Lower leg skin (tissue), 4 donors: Measurements from ENCODE around the gene CCL22. TPM values are rescaled to one million over a fixed set of nuclear protein-coding genes. Genes with fewer than 3 reads are reported as not detected.

Experiments used
- DNase-seq, 2 donors: peaks; one replicate each; pipeline ENCODE4 v3.0.0-alpha.2; 2019; ENCODE audit warnings: low spot score in 2 of 2
- H3K4me3 ChIP-seq: fragments of 200-600 bp; sonication (generic); 2 replicates; pipeline ENCODE4 v1.5.1; 2017; ENCODE audit warnings: mild to moderate bottlenecking, low read depth; ENCODE audit not compliant: poor library complexity, severe bottlenecking
- CTCF ChIP-seq, 3 donors: fragments of 450-650 bp; IDR thresholded peaks; one replicate each; pipeline ENCODE4 v1.5.1; 2016; ENCODE audit warnings: antibody characterized with exemption in 3 of 3, mild to moderate bottlenecking in 3 of 3, moderate library complexity in 2 of 3
- POLR2A ChIP-seq, 2 donors: fragments of 450-650 bp; IDR thresholded peaks; one replicate each; pipeline ENCODE4 v1.6.1; 2016 to 2017; ENCODE audit warnings: antibody characterized with exemption in 2 of 2, mild to moderate bottlenecking in 1 of 2, moderate library complexity in 1 of 2
- WGBS, 2 donors: methylation state at CpG; one replicate each; pipeline ENCODE4 v1.1.5; 2018; 5-methylcytosine and 5-hydroxymethylcytosine counted together
- intact Hi-C: fragments of 100-400 bp; cut with DNase I; formaldehyde crosslinking; loops from one replicate; pipeline ENCODE4 v1.15.0; 2023; ENCODE audit warnings: low total_unique reads
- total RNA-seq, 4 donors: library from RNA; depleted of rRNA; stranded (reverse); fragments of >200 nt; gene quantifications; one replicate each; pipeline ENCODE4 v1.1.0, GENCODE V29; 2016

The CCL22 gene
- total RNA-seq, 4 donors from 2014 or later: 0.99 to 10.1 (median 2.0) TPM

- intact Hi-C loops: no loop called here
- 72 to 86% methylated on average over 6 of the region's 6 CpGs for WGBS, 2 donors
- no peak overlapping the region for H3K4me3 ChIP-seq
- TF ChIP-seq CTCF (IDR thresholded peaks at IDR 0.05) (no peak), POLR2A (IDR thresholded peaks at IDR 0.05) (no peak)
- DNase-seq: no peak
Measured at GRCh38 chr16:57366544-57367040, 8.0 kb downstream of the CCL22 start.

DNA sequence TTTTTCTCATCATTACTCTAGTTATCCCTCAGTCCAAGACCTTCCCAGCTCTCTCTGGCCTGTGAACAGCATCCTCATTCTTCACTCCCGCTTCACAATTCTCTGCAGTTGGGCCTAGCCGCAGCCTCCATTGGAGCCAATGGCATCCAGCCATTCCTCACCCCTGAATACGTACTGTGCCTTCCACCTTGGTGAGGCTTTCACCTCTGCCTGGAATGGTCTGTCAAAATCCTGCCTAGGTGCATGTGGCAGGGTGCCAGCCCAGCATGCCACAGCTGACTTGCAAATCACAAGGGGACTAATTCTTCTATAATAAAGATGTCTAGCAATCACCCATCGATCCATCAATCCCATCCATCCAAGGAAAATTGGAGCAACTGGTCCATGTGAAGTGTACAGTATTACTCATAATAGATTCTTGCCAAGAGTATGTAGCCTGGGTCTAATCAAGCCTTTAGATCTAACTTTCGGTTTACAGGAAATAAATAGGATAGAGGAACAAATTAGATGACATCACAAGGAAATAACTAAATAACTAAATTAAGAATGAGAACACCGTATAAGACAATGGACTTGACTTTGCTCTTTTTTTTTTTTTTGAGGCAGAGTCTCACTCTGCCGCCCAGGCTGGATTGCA lies 8.7 kb downstream of the CCL22 start:
- no peak overlapping the region for H3K4me3 ChIP-seq
- TF ChIP-seq POLR2A (IDR thresholded peaks at IDR 0.05) (no peak), CTCF (IDR thresholded peaks at IDR 0.05) (no peak)
- 31 to 40% methylated on average over 7 of the region's 7 CpGs for WGBS, 2 donors
- DNase-seq: no peak
- intact Hi-C loops: no loop called here

DNA sequence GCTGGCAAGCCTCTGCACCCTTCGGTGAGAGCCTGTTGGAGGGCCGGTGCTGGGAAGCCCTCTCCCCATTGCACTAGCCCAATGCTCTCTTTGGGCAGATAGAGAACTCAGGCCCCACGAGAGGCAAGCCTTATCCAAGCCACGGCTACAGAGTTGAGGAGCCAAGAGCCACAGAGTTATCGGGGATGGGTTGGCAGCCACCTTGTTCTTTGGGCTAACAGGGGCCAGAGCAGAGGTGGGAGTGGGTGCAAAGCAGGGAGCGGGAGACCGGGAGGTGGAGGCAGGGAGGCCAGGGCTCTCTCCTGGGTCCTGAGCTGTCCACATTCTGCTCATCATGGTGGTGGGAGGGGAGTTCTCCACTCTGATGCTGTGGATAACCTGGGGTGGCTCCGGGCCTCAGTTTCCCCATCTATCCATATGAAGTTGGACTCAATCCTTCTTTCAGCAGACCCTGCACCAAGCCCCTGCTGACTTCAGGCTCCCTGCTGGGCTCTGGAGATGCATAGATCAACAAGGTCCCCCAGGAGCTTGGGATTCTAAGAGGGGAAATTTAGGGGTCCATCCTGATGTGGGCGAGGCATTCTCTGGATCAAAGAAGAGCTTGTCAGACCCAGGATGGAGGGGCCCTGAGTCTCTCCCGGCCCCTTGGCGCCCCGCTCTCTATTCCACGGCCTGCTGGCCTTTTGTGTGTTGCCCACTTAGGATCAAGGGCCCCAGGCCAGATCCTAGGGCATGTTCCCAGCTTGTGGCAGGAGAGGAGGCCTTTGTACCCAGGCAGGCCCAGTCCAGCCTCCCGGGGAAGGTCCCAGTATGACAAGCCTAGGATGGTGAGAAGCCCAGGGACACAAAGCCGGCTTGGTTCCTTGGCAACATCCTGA lies 13.2 kb downstream of the CCL22 start:
- no peak for TF ChIP-seq CTCF (IDR thresholded peaks at IDR 0.05)
- no peak for TF ChIP-seq POLR2A (IDR thresholded peaks at IDR 0.05)
- H3K4me3 ChIP-seq: no peak overlapping the region
- WGBS, 2 donors: 72 to 79% methylated on average over 13 to 14 of the region's 15 CpGs
- intact Hi-C loops: no loop called here
- no peak for DNase-seq

DNA sequence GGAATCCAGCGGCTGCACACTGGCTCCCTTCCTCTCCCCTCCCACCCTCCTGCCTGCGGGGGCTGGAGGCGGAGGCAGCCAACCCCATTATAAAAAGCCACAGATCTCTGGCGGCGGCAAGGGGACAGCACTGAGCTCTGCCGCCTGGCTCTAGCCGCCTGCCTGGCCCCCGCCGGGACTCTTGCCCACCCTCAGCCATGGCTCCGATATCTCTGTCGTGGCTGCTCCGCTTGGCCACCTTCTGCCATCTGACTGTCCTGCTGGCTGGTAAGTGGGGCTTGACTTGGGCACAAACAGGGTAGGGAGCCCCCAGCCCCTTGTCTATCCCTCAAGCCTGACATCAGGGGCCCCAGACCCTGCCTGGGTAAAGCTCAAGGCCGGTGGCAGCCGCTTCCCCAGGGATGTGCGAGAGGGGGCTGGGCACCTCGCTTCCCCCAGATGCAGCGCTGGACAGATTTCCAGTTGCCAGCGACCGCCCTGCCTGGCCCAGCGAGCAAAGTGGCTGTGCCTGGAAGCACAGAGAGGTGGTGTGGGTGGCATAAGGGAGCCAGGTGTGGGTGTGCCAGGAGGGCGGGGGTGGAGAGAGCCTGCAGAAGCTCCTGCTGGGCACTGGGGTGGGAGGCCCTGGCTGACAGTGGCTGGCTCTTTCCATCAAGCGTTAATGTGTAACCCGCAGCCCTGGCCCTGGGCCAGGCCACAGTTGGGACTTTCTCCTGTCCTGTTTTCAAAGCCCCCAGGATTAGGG lies 14.0 kb downstream of the CCL22 start, which contains the start of gene CX3CL1:
TSS of gene CX3CL1 (plus strand) at position 119 of the 745 bp plus-strand sequence. CDS start at position 198, 79 bp downstream.
- intact Hi-C loops: loop anchor here (1.0 kb wide), 1 partner anchor 48 kb away; no protein-coding TSS in a partner anchor
- peak; percentile 55 to 89 for DNase-seq
- H3K4me3 ChIP-seq: peak within 1 kb of the TSS; percentile 31
- 19 to 22% methylated on average over 16 to 23 of the region's 23 CpGs for WGBS, 2 donors
- TF ChIP-seq CTCF (IDR thresholded peaks at IDR 0.05) (peak in 1 of 3 donors; percentile 7), POLR2A (IDR thresholded peaks at IDR 0.05) (no peak)

DNA sequence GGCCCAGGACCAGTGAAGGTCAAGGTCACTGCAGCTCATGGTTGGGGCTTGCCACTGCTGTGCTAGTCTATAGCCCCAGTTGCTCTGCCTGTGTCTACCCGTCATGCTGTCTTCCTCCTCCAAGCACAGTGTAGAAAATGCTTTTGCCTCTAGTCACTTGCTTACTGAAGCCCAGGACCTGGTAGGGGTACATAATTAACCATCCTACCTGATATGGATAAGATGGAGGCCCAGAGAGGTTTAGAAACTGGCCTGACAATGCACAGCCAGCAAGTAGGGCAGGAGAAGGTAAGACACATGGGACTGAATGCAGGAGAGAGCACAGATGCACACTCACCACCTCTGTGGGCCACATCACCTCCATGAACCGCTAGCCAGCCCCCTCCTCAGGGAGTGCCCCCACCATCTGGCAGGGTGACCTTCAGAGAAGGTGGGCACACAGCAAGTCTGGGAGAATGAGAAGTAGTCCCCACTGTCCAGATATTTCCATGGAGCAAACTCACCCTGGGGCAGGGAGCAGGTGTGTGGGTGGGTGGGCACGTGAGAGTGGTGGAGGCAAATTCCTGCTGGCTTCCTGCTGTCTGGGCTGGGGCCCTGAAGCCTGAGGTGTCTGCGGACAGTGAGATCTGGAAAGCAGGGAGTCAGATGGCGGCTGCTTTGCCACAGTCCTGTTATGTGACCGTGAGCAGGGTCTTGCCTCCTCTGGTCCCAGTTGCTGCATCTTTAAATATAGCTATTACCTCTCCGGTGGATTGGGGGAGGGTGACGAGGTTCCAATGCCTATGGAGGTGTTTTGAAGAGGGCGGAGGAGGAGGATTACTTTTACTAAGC lies 14.7 kb downstream of the CCL22 start:
- peak overlapping the region; percentile 10 for H3K4me3 ChIP-seq
- WGBS, 2 donors: 45 to 50% methylated on average over 8 to 9 of the region's 9 CpGs
- TF ChIP-seq POLR2A (IDR thresholded peaks at IDR 0.05): no peak
- no peak for TF ChIP-seq CTCF (IDR thresholded peaks at IDR 0.05)
- no peak for DNase-seq
- intact Hi-C loops: loop anchor here (1.0 kb wide), 1 partner anchor 47 kb away; no protein-coding TSS in a partner anchor
